Mucosa of rectum (tissue), 2 donors: Measurements from ENCODE around the gene PPIL6.
A peak's percentile ranks its signal among the peaks of the same experiment; 100 is the strongest.

Experiments
- H3K27ac ChIP-seq, 2 donors: one replicate each; pipeline ENCODE4 v1.7.0; 2013; ENCODE audit warnings: inconsistent platforms in 2 of 2, low read depth in 2 of 2, low read length in 2 of 2
- H3K27me3 ChIP-seq, 2 donors: one replicate each; pipeline ENCODE4 v1.7.0; 2013; ENCODE audit warnings: low read length in 2 of 2; ENCODE audit not compliant: control insufficient read depth in 2 of 2, insufficient read depth in 2 of 2
- H3K36me3 ChIP-seq, 2 donors: one replicate each; pipeline ENCODE4 v1.7.0; 2013; ENCODE audit warnings: low read length in 2 of 2; ENCODE audit not compliant: control insufficient read depth in 2 of 2, insufficient read depth in 2 of 2
- H3K4me1 ChIP-seq, 2 donors: one replicate each; pipeline ENCODE4 v1.7.0; 2013; ENCODE audit warnings: low read length in 2 of 2, mild to moderate bottlenecking in 1 of 2; ENCODE audit not compliant: control insufficient read depth in 2 of 2, insufficient read depth in 2 of 2
- H3K4me3 ChIP-seq, 2 donors: one replicate each; pipeline ENCODE4 v1.7.0; 2013; ENCODE audit warnings: low read length in 2 of 2
- H3K9ac ChIP-seq, 2 donors: one replicate each; pipeline ENCODE4 v1.7.0; 2013; ENCODE audit warnings: low read length in 2 of 2, low read depth in 1 of 2, mild to moderate bottlenecking in 1 of 2
- H3K9me3 ChIP-seq, 2 donors: one replicate each; pipeline ENCODE4 v1.7.0; 2013; ENCODE audit warnings: low read length in 2 of 2; ENCODE audit not compliant: control insufficient read depth in 2 of 2
- donor health status: healthy.
- donor health status: Normal muscosa, but diverticular disease.

PPIL6 gene

GRCh38 chr6:109351231-109352130, 88.9 kb downstream of the PPIL6 start:
- Histone ChIP-seq H3K4me1 (peaks cover 40 to 61% of the 10 kb centered on the region in 2 donors), H3K36me3 (peaks cover 6 to 9% of the 10 kb centered on the region in 2 donors), H3K4me3 (peak overlapping the region in 1 of 2 donors; percentile 4), H3K27me3 (no peaks in the 10 kb centered on the region), H3K27ac (peak overlapping the region; percentile 87 to 93), H3K9me3 (peaks cover 0 to under 1% of the 10 kb centered on the region in 2 donors), H3K9ac (no peak overlapping the region)

- Histone ChIP-seq H3K4me1 (peaks cover 40 to 61% of the 10 kb centered on the region in 2 donors), H3K9ac (peak overlapping the region; percentile 27 to 63), H3K27me3 (no peaks in the 10 kb centered on the region), H3K4me3 (peak overlapping the region; percentile 14 to 45), H3K36me3 (peaks cover 2 to 4% of the 10 kb centered on the region in 2 donors), H3K9me3 (no peaks in the 10 kb centered on the region), H3K27ac (peak overlapping the region; percentile 87 to 93)
Measured at GRCh38 chr6:109349419-109349987, 90.9 kb downstream of the PPIL6 start.

GRCh38 chr6:109348226-109348625, 92.2 kb downstream of the PPIL6 start:
- Histone ChIP-seq H3K4me1 (peaks cover 44 to 64% of the 10 kb centered on the region in 2 donors), H3K27ac (peak overlapping the region; percentile 81 to 93), H3K4me3 (no peak overlapping the region), H3K9me3 (no peaks in the 10 kb centered on the region), H3K9ac (peak overlapping the region in 1 of 2 donors; percentile 20), H3K27me3 (no peaks in the 10 kb centered on the region), H3K36me3 (no peaks in the 10 kb centered on the region)

GRCh38 chr6:109347779-109348178, 92.6 kb downstream of the PPIL6 start:
- Histone ChIP-seq H3K27ac (peak overlapping the region; percentile 81 to 93), H3K27me3 (no peaks in the 10 kb centered on the region), H3K9me3 (no peaks in the 10 kb centered on the region), H3K4me1 (peaks cover 45 to 62% of the 10 kb centered on the region in 2 donors), H3K9ac (peak overlapping the region in 1 of 2 donors; percentile 20), H3K36me3 (no peaks in the 10 kb centered on the region), H3K4me3 (no peak overlapping the region)

GRCh38 chr6:109345986-109346385, 94.4 kb downstream of the PPIL6 start:
- Histone ChIP-seq H3K4me1 (peaks cover 40 to 49% of the 10 kb centered on the region in 2 donors), H3K36me3 (no peaks in the 10 kb centered on the region), H3K27me3 (no peaks in the 10 kb centered on the region), H3K9me3 (no peaks in the 10 kb centered on the region), H3K9ac (no peak overlapping the region), H3K27ac (no peak overlapping the region), H3K4me3 (no peak overlapping the region)

GRCh38 chr6:109344226-109344625, 96.2 kb downstream of the PPIL6 start:
- H3K36me3 ChIP-seq, result no peaks in the 10 kb centered on the region
- H3K27ac ChIP-seq, result no peak overlapping the region
- no peak overlapping the region for H3K9ac ChIP-seq
- H3K4me1 ChIP-seq, result peaks cover 25 to 45% of the 10 kb centered on the region in 2 donors
- H3K9me3 ChIP-seq, result no peaks in the 10 kb centered on the region
- H3K27me3 ChIP-seq, result no peaks in the 10 kb centered on the region
- no peak overlapping the region for H3K4me3 ChIP-seq

- H3K27ac ChIP-seq, result no peak overlapping the region
- H3K9ac ChIP-seq, result no peak overlapping the region
- H3K4me3 ChIP-seq, result no peak overlapping the region
- peaks cover 0 to 2% of the 10 kb centered on the region in 2 donors for H3K36me3 ChIP-seq
- peaks cover 22 to 40% of the 10 kb centered on the region in 2 donors for H3K4me1 ChIP-seq
- no peaks in the 10 kb centered on the region for H3K9me3 ChIP-seq
- H3K27me3 ChIP-seq, result no peaks in the 10 kb centered on the region
Measured at GRCh38 chr6:109343518-109343917, 96.9 kb downstream of the PPIL6 start.

GRCh38 chr6:109342911-109343310, 97.5 kb downstream of the PPIL6 start:
- Histone ChIP-seq H3K4me1 (peaks cover 18 to 34% of the 10 kb centered on the region in 2 donors), H3K4me3 (no peak overlapping the region), H3K36me3 (peaks cover 0 to 2% of the 10 kb centered on the region in 2 donors), H3K27me3 (no peaks in the 10 kb centered on the region), H3K9me3 (no peaks in the 10 kb centered on the region), H3K27ac (peak overlapping the region; percentile 32 to 53), H3K9ac (no peak overlapping the region)

- H3K9ac ChIP-seq, result peak overlapping the region in 1 of 2 donors; percentile 3
Measured at GRCh38 chr6:109342506-109342905, 97.9 kb downstream of the PPIL6 start.

GRCh38 chr6:109340811-109341210, 99.6 kb downstream of the PPIL6 start:
- Histone ChIP-seq H3K27me3 (no peaks in the 10 kb centered on the region), H3K4me1 (peaks cover 23 to 40% of the 10 kb centered on the region in 2 donors), H3K4me3 (no peak overlapping the region), H3K36me3 (peaks cover 0 to 2% of the 10 kb centered on the region in 2 donors), H3K9ac (no peak overlapping the region), H3K27ac (no peak overlapping the region), H3K9me3 (no peaks in the 10 kb centered on the region)

More at GRCh38 chr6:109342506-109342905, 97.9 kb downstream of the PPIL6 start:
- Histone ChIP-seq H3K27ac (peak overlapping the region; percentile 32 to 53), H3K4me3 (no peak overlapping the region), H3K9me3 (no peaks in the 10 kb centered on the region), H3K27me3 (no peaks in the 10 kb centered on the region), H3K4me1 (peaks cover 14 to 31% of the 10 kb centered on the region in 2 donors), H3K36me3 (peaks cover 0 to 2% of the 10 kb centered on the region in 2 donors)
